ENCODE measurements around the gene OR6S1.

The OR6S1 gene, protein sequence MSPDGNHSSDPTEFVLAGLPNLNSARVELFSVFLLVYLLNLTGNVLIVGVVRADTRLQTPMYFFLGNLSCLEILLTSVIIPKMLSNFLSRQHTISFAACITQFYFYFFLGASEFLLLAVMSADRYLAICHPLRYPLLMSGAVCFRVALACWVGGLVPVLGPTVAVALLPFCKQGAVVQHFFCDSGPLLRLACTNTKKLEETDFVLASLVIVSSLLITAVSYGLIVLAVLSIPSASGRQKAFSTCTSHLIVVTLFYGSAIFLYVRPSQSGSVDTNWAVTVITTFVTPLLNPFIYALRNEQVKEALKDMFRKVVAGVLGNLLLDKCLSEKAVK

DNA sequence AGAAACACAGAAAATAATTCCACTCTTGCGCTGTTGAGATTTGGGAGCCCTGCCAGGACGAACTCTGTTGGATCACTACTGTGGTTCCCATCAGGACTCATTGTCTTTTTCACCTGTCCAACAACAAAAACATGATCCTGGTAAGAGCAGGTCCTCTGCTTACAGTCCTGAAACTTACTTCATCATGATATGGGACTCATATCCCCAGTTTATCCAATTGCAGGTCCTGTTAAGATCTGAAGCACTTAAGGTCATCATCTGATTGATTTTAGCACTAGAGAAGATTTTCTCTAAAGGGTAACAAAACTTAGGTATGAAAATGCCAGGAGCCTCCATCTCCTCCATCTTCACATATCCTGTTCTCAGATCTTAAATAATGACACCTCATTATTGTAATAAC is at the start of gene OR6S1:
Gene OR6S1 (minus strand): TSS at position 101 of the 400 bp plus-strand sequence. CDS start 0 bp downstream, at position 101.
- no peak for DNase-seq (ENCODE audit: low read depth in 2 of 2)
- TF ChIP-seq, protein P1, sequence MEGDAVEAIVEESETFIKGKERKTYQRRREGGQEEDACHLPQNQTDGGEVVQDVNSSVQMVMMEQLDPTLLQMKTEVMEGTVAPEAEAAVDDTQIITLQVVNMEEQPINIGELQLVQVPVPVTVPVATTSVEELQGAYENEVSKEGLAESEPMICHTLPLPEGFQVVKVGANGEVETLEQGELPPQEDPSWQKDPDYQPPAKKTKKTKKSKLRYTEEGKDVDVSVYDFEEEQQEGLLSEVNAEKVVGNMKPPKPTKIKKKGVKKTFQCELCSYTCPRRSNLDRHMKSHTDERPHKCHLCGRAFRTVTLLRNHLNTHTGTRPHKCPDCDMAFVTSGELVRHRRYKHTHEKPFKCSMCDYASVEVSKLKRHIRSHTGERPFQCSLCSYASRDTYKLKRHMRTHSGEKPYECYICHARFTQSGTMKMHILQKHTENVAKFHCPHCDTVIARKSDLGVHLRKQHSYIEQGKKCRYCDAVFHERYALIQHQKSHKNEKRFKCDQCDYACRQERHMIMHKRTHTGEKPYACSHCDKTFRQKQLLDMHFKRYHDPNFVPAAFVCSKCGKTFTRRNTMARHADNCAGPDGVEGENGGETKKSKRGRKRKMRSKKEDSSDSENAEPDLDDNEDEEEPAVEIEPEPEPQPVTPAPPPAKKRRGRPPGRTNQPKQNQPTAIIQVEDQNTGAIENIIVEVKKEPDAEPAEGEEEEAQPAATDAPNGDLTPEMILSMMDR (IDR thresholded peaks at IDR 0.05; ENCODE audit: low read depth, low read length), result no peak
- no peak within 1 kb of the TSS for H3K4me3 ChIP-seq (replicated peaks in 1 of 2; ENCODE audit: low read depth in 2 of 2, low read length in 2 of 2)

DNA sequence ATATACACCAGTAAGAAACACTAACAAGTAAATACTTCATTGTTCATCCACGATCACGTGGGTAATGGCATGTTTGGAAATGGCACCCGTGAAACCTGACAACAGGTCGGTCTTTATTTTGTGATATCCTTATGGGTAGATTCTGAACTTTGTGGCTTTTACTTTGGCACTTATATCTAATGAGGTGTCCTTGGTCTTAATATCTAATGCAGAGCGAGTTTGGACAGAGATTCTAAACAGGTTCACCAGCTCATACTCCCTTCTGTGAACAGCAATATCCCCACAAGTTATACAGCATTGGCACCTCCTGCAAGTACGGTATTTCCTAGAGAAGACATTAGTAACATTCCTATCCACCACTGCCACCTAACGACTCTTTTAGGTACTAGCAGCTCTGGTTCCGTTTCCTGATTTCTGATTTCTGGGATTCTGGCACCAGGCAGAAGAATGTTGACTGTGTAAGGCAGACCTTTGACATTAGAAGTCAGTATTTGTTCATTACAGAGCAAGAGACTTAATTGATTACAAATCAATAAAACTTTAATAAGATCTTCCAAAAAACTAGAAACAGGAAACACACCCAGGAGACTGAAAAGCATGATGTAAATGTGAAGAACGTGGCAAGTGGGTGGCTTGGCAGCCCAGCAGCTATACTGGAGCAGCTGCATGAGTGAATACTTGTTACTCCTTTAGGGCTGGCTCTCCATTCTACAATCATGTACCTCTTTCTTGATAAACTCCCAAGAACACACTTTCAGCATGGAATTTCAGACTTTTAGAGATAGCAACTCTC is 49.6 kb upstream of the OR6S1 start:
- H3K4me3 ChIP-seq (replicated peaks in 1 of 2; ENCODE audit: low read depth in 2 of 2, low read length in 2 of 2), result no peak overlapping the region
- TF ChIP-seq, protein P1 (IDR thresholded peaks at IDR 0.05; ENCODE audit: low read depth, low read length), result peak; percentile 84
- DNase-seq (ENCODE audit: low read depth in 2 of 2), result peak; percentile 83 to 84

DNA sequence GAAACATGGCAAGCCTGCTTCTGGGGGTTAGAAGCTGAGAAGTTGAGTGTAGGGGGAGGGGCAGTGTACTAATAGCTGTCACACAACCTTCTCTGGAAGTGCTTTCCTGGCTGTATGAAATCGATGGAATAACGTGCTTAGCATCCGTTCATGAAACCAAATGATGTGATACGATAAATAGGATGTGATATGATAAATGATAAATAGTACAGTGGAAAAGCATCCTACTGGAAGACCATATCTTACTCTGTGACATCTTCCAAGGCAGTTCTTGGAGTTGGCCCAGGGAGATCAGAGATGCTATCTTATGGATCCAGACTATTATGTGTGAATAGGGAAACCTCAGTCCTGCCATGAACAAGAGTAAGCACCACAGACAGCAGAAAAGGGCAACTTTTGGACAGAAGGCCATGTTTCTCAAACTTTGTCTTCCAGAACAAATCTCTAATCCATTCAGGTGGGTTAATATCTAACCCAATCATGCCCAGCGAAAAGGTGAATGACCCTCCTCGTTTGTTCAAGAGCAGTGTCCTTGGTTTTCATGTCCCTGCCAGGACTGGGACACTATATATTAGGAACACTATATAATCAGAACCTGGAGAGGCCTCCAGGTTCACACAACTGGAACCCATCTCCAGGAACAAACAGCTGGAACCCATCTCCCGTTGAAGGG is 46.8 kb upstream of the OR6S1 start, which contains the start of gene ANG:
Gene ANG (plus strand): TSS at position 598 of the 673 bp plus-strand sequence. CDS start 4,801 bp downstream, outside the sequence.
- no peak for DNase-seq (ENCODE audit: low read depth in 2 of 2)
- TF ChIP-seq, protein P1 (IDR thresholded peaks at IDR 0.05; ENCODE audit: low read depth, low read length), result no peak
- H3K4me3 ChIP-seq (replicated peaks in 1 of 2; ENCODE audit: low read depth in 2 of 2, low read length in 2 of 2), result no peak within 1 kb of the TSS

DNA sequence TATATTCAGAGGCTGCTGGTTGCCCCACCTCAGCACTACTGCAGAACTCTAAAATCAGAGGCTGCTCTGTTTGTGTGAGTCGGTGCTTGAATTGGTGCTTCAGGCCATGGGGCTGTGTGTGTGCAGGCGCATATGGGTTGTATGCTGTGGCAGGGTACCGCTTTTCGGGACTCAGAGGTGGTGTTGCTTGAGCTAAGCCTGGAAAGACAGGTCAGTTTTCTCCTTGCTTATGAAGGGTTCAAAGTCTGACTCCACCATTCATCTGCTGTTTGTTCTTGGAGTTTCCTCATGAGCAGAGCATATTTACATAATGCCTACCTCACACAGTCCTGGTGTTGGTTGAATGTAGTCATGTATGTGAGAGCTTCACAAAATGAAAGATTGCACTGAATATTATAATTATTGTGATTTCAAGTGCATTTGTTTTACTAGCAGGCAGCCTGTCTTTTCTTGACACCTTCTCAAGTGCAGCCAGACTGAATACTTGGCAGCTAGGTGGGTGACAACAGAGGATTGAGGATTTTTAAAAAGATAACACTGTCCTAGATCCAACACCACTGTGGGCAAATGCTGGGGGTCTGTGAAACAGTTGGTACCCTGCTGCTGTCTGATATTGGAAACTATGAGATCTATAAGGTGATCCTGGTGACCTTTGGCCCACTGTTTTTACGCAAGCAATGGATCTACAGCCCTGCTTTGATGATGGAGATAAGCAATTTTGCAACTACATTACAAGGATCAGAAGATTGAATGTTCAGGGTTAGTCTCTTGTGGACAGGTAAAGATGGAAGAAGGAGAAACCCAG is 46.1 kb upstream of the OR6S1 start:
- no peak overlapping the region for H3K4me3 ChIP-seq (replicated peaks in 1 of 2; ENCODE audit: low read depth in 2 of 2, low read length in 2 of 2)
- no peak for DNase-seq (ENCODE audit: low read depth in 2 of 2)
- TF ChIP-seq, protein P1 (IDR thresholded peaks at IDR 0.05; ENCODE audit: low read depth, low read length), result no peak

DNA sequence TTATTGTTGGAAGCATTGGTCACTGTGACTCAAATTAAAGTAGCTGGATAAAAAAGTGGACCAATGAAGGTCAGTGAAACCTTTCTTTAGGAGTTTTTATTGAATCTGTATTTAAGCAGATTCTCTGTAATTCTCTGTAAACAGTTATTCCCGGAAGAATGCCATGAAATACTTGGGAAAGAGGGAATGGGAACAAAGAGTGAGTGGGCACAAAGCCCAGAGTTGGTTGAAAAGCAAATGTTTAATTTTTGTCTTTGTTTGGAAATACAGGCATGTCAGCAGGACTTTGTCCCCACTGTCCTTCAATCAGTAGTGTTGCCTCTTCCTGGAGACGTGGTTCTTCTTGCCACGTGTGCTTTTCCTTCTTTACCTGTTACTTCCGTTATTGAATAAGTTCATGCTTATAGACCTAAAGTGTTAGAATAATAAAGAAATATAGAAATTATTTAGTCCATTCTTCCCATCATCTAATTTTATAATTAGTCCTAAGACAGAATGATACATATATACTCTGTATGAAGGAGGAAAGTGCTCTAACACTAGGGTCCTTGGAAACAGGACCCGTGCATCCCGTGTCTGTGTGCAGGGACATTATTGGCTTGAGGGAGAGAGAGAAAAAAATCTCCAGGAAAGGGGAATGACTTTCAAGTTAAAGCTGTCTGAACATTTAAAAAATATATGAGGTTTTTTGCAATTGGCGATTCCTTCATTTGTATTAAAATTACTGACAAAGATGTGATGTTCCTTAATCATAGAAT is 45.1 kb upstream of the OR6S1 start:
- DNase-seq (ENCODE audit: low read depth in 2 of 2), result no peak
- H3K4me3 ChIP-seq (replicated peaks in 1 of 2; ENCODE audit: low read depth in 2 of 2, low read length in 2 of 2), result no peak overlapping the region
- TF ChIP-seq, protein P1 (IDR thresholded peaks at IDR 0.05; ENCODE audit: low read depth, low read length), result no peak

Data from cardiac fibroblast (primary cell).